Neuronal stem cell (in vitro differentiated cells): ENCODE data around the gene OTOR.

Experiments
- DNase-seq: peaks from one replicate; pipeline ENCODE4 v3.0.0-alpha.2; 2013; ENCODE audit warnings: low spot score
- H2AFZ ChIP-seq: one replicate; pipeline ENCODE4 v1.6.1; 2013; ENCODE audit warnings: mild to moderate bottlenecking, low read length, inconsistent platforms
- H2AK5ac ChIP-seq: 2 replicates; pipeline ENCODE4 v1.6.1; 2013; ENCODE audit warnings: low read depth, mild to moderate bottlenecking, inconsistent platforms, low read length, moderate library complexity, mixed read lengths
- H2BK120ac ChIP-seq: 2 replicates; pipeline ENCODE4 v1.6.1; 2013; ENCODE audit warnings: low read depth, mild to moderate bottlenecking, inconsistent platforms, low read length, moderate library complexity, mixed read lengths
- H2BK12ac ChIP-seq: one replicate; pipeline ENCODE4 v1.6.1; 2013; ENCODE audit warnings: low read length, inconsistent platforms
- H2BK15ac ChIP-seq: 2 replicates; pipeline ENCODE4 v1.6.1; 2013; ENCODE audit warnings: mild to moderate bottlenecking, low read length, inconsistent platforms, mixed read lengths
- H2BK5ac ChIP-seq: one replicate; pipeline ENCODE4 v1.6.1; 2013; ENCODE audit warnings: inconsistent platforms, mild to moderate bottlenecking, low read length, moderate library complexity
- H3K14ac ChIP-seq: one replicate; pipeline ENCODE4 v1.6.1; 2013; ENCODE audit warnings: low read length, inconsistent platforms
- H3K18ac ChIP-seq: 2 replicates; pipeline ENCODE4 v1.6.1; 2013; ENCODE audit warnings: low read length, inconsistent platforms
- H3K23ac ChIP-seq: 2 replicates; pipeline ENCODE4 v1.6.1; 2013; ENCODE audit warnings: low read depth, mild to moderate bottlenecking, mixed read lengths, low read length, inconsistent platforms; ENCODE audit not compliant: poor library complexity
- H3K27ac ChIP-seq: replicated peaks from 3 replicates; pipeline ENCODE4 v1.5.1; 2013; ENCODE audit warnings: low read length, inconsistent platforms
- H3K27me3 ChIP-seq, 3 experiments: 2 replicates each; pipeline ENCODE4 v1.6.1; 2013; ENCODE audit warnings: low read length in 3 of 3, mild to moderate bottlenecking in 2 of 3, inconsistent platforms in 1 of 3, low read depth in 1 of 3, mixed read lengths in 1 of 3, moderate library complexity in 1 of 3; ENCODE audit not compliant: control insufficient read depth in 3 of 3, insufficient read depth in 3 of 3
- H3K36me3 ChIP-seq, 2 donors: replicated peaks in 1 of 2; 2 replicates each; pipeline ENCODE4 v1.6.1; 2013; ENCODE audit warnings: low read length in 2 of 2; ENCODE audit not compliant: control insufficient read depth in 2 of 2, insufficient read depth in 2 of 2
- H3K4ac ChIP-seq: 2 replicates; pipeline ENCODE4 v1.6.1; 2013; ENCODE audit warnings: inconsistent platforms, mild to moderate bottlenecking, low read length, moderate library complexity
- H3K4me1 ChIP-seq, 2 donors: 1 replicate in 1 of 2; 2 replicates in 1 of 2; pipeline ENCODE4 v1.6.1; 2013; ENCODE audit warnings: low read length in 2 of 2, low read depth in 1 of 2; ENCODE audit not compliant: control insufficient read depth in 2 of 2, insufficient read depth in 1 of 2
- H3K4me2 ChIP-seq: one replicate; pipeline ENCODE4 v1.6.1; 2013; ENCODE audit warnings: mild to moderate bottlenecking, low read length, inconsistent platforms; ENCODE audit not compliant: insufficient read depth, poor library complexity, severe bottlenecking
- H3K4me3 ChIP-seq, 2 donors: 2 replicates each; pipeline ENCODE4 v1.5.1; 2013; ENCODE audit warnings: low read length in 2 of 2, mild to moderate bottlenecking in 2 of 2, inconsistent platforms in 1 of 2, moderate library complexity in 1 of 2
- H3K79me1 ChIP-seq: one replicate; pipeline ENCODE4 v1.6.1; 2013; ENCODE audit warnings: low read depth, mild to moderate bottlenecking, inconsistent platforms, low read length, moderate library complexity
- H3K9ac ChIP-seq: one replicate; pipeline ENCODE4 v1.6.1; 2013; ENCODE audit warnings: mild to moderate bottlenecking, low read depth, low read length, inconsistent platforms; ENCODE audit not compliant: poor library complexity
- H3K9me3 ChIP-seq, 2 donors: replicated peaks in 1 of 2; 2 replicates each; pipeline versions ENCODE3 to v1.6.1; 2013; ENCODE audit warnings: low read length in 2 of 2, mild to moderate bottlenecking in 2 of 2, inconsistent platforms in 1 of 2, low read depth in 1 of 2, mixed read lengths in 1 of 2, moderate library complexity in 1 of 2; ENCODE audit not compliant: control insufficient read depth in 2 of 2, insufficient read depth in 1 of 2
- H4K8ac ChIP-seq: one replicate; pipeline ENCODE4 v1.6.1; 2013; ENCODE audit warnings: low read depth, mild to moderate bottlenecking, inconsistent platforms, low read length, moderate library complexity
- H4K91ac ChIP-seq: one replicate; pipeline ENCODE4 v1.6.1; 2013; ENCODE audit warnings: low read length, low read depth, mild to moderate bottlenecking, inconsistent platforms; ENCODE audit not compliant: poor library complexity
- WGBS, 2 donors: extraction: QIAGEN DNeasy Blood & Tissue Kit; methylation state at CpG; one replicate each; pipeline ENCODE4 v1.1.7; 2013; ENCODE audit warnings: missing lambda C conversion rate in 2 of 2, mixed read lengths in 1 of 2; ENCODE audit not compliant: insufficient read length in 2 of 2, insufficient replicate concordance in 1 of 2; ENCODE audit errors: extremely low coverage in 2 of 2; 5-methylcytosine and 5-hydroxymethylcytosine counted together

The OTOR gene

DNA sequence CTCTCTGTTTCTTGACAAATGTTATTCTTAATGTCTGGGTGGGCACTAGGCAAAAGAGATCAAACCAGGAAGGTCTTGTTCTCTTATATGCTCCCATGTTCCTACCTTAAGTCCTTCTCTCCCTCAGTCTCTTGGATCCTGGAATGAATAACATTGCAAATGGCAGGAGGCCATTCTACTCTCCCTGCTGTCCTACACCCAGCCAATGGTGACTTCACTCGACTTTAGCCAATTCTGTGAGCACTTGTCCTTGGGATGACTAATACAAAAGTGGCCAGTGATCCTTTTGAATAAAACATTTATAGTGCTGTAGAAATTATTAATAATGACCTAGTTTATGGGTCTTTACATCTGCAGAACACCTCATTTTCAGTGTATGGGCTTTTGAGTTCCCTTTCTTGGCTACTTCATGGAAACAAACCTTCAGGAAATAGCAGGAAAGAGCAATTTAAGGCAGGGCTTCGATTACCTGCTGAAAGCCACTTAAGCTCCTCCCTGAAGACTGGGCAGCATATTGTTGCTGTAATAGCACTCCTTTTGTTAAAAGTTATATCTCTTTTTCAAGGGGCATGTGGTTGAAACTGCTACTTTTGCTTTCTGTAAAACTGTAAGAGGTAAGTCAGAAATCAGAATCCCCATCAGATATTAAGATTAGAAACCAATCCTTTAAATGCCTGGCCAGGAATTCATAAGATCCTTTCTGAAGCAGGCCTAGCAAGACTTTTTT lies 10.5 kb downstream of the OTOR start:
- no peak for DNase-seq
- H4K8ac ChIP-seq: no peak overlapping the region

GRCh38 chr20:16759181-16759563 lies 11.0 kb downstream of the OTOR start:
- WGBS, 2 donors: no CpG with 5 or more reads among the region's 1 CpG
- no peak overlapping the region for H3K18ac ChIP-seq
- H4K91ac ChIP-seq: no peak overlapping the region

More for the DNA sequence above, 10.5 kb downstream of the OTOR start:
- H3K14ac ChIP-seq: no peak overlapping the region
- no peak overlapping the region for H3K23ac ChIP-seq
- peak overlapping the region; percentile 12 for H2AFZ ChIP-seq
- no CpG with 5 or more reads among the region's 2 CpGs for WGBS, 2 donors
- no peak overlapping the region for H3K4me2 ChIP-seq
- H3K18ac ChIP-seq: no peak overlapping the region
- H3K36me3 ChIP-seq: no peaks in the 10 kb centered on the region
- no peak overlapping the region for H2BK120ac ChIP-seq
- H3K79me1 ChIP-seq: no peaks in the 10 kb centered on the region
- H3K4me1 ChIP-seq: peaks cover 3 to 11% of the 10 kb centered on the region in 2 donors
- no peak overlapping the region for H2BK15ac ChIP-seq
- no peak overlapping the region for H2BK5ac ChIP-seq
- no peak overlapping the region for H3K4ac ChIP-seq
- H3K27ac ChIP-seq: no peak overlapping the region
- no peak overlapping the region for H3K9ac ChIP-seq
- peaks cover 0 to 3% (median 0%) of the 10 kb centered on the region in 3 experiments for H3K27me3 ChIP-seq
- no peak overlapping the region for H4K91ac ChIP-seq
- H3K9me3 ChIP-seq: peaks cover 3 to 10% of the 10 kb centered on the region in 2 donors
- H2AK5ac ChIP-seq: no peak overlapping the region
- no peak overlapping the region for H3K4me3 ChIP-seq
- no peak overlapping the region for H2BK12ac ChIP-seq

GRCh38 chr20:16760431-16761304 lies 12.5 kb downstream of the OTOR start:
- Histone ChIP-seq H2AK5ac (no peak overlapping the region), H3K4me1 (peaks cover 3 to 13% of the 10 kb centered on the region in 2 donors), H3K36me3 (no peaks in the 10 kb centered on the region), H4K8ac (no peak overlapping the region), H3K79me1 (no peaks in the 10 kb centered on the region), H3K9ac (no peak overlapping the region), H2BK12ac (no peak overlapping the region), H2BK5ac (no peak overlapping the region), H3K9me3 (peaks cover 2 to 5% of the 10 kb centered on the region in 2 donors), H3K27ac (no peak overlapping the region), H4K91ac (no peak overlapping the region), H2BK15ac (no peak overlapping the region), H3K23ac (no peak overlapping the region), H3K18ac (no peak overlapping the region), H3K14ac (no peak overlapping the region), H3K4me3 (no peak overlapping the region), H3K4ac (no peak overlapping the region), H2BK120ac (no peak overlapping the region), H3K4me2 (no peak overlapping the region), H2AFZ (peak overlapping the region; percentile 69), H3K27me3 (no peaks in the 10 kb centered on the region)
- DNase-seq: no peak
- no CpG with 5 or more reads among the region's 11 CpGs for WGBS, 2 donors

More at GRCh38 chr20:16759181-16759563, 11.0 kb downstream of the OTOR start:
- Histone ChIP-seq H3K4me1 (peaks cover 3 to 11% of the 10 kb centered on the region in 2 donors), H2BK15ac (no peak overlapping the region), H3K14ac (no peak overlapping the region), H3K79me1 (no peaks in the 10 kb centered on the region), H3K27me3 (no peaks in the 10 kb centered on the region), H2BK120ac (no peak overlapping the region), H2BK12ac (no peak overlapping the region), H3K4me3 (no peak overlapping the region), H4K8ac (no peak overlapping the region), H3K9ac (no peak overlapping the region), H2AK5ac (no peak overlapping the region), H3K27ac (no peak overlapping the region), H2BK5ac (no peak overlapping the region), H3K4me2 (no peak overlapping the region), H3K23ac (no peak overlapping the region), H3K36me3 (no peaks in the 10 kb centered on the region), H3K9me3 (peaks cover 3 to 10% of the 10 kb centered on the region in 2 donors), H2AFZ (peak overlapping the region; percentile 8), H3K4ac (no peak overlapping the region)
- no peak for DNase-seq

DNA sequence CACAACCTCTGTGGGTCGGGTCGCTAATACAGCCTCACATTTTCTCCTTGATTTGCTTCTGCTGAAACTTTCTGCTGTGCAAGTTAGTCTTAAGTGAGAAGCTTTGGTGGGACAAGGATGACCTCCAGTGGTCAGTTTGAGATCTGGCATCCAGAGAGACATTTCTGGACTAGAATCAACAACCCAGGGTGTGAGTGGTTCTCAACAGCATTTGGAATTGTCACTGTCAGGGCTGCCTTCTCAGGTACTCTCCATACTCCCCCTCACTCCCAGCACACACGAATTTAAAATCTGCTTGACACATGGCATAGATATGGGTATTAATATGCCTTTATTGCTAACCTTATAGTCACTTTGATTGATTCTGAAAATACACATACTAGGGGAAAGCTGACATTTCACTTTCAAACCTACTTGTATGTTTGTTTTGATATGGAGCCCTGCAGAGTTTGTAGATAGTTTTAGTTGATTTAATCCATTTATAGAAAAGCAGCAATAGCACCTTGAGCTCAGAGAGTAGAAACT lies 13.2 kb downstream of the OTOR start:
- Histone ChIP-seq H4K8ac (no peak overlapping the region), H3K23ac (no peak overlapping the region), H3K4ac (no peak overlapping the region), H3K14ac (no peak overlapping the region), H3K9me3 (no peaks in the 10 kb centered on the region), H2BK5ac (no peak overlapping the region), H2AK5ac (no peak overlapping the region), H3K4me3 (no peak overlapping the region), H2BK15ac (no peak overlapping the region), H3K79me1 (no peaks in the 10 kb centered on the region), H3K18ac (no peak overlapping the region), H2BK120ac (no peak overlapping the region), H4K91ac (no peak overlapping the region), H3K4me2 (no peak overlapping the region), H3K9ac (no peak overlapping the region), H2BK12ac (no peak overlapping the region), H3K36me3 (no peaks in the 10 kb centered on the region), H3K27ac (no peak overlapping the region), H2AFZ (peak overlapping the region; percentile 69), H3K27me3 (peaks cover 0 to 4% (median 0%) of the 10 kb centered on the region in 3 experiments), H3K4me1 (peaks cover 3 to 13% of the 10 kb centered on the region in 2 donors)
- WGBS, 2 donors: no CpG with 5 or more reads among the region's 3 CpGs
- DNase-seq: peak; percentile 59
